GM12891 (cell line): Measurements from ENCODE around the gene LRRC30.

Experiments used
- POLR2A ChIP-seq: IDR thresholded peaks from 2 replicates; pipeline ENCODE4 v1.6.1; 2011; ENCODE audit warnings: low read depth, low read length, control low read depth
- POLR2AphosphoS5 ChIP-seq: IDR thresholded peaks from 2 replicates; pipeline ENCODE4 v1.6.1; 2011; ENCODE audit warnings: low read depth, low read length, control low read depth

GRCh38 chr18:7269942-7270341 lies 39.1 kb downstream of the LRRC30 start:
- TF ChIP-seq POLR2AphosphoS5 (no peak), POLR2A (no peak)
